MM.1S (cell line): Measurements from ENCODE around the gene ZSCAN20.

Experiments
- DNase-seq: peaks from one replicate; pipeline ENCODE4 v3.0.0-alpha.2; 2015
- H2AFZ ChIP-seq: fragments of 300-600 bp; sonication (generic); 2 replicates; pipeline ENCODE4 v1.6.0; 2016; ENCODE audit warnings: antibody characterized with exemption, low read length
- H3F3A ChIP-seq: fragments of 300-600 bp; sonication (generic); 2 replicates; pipeline ENCODE4 v1.6.1; 2016; ENCODE audit warnings: mild to moderate bottlenecking, antibody characterized with exemption, low read length, moderate library complexity, mixed read lengths; ENCODE audit not compliant: insufficient read depth
- H3K27ac ChIP-seq: fragments of 300-600 bp; sonication (generic); 2 replicates; pipeline ENCODE4 v1.5.1; 2016; ENCODE audit warnings: mild to moderate bottlenecking, low read length
- H3K27me3 ChIP-seq: fragments of 300-600 bp; sonication (generic); replicated peaks from 2 replicates; pipeline ENCODE4 v1.6.0; 2016; ENCODE audit warnings: low read length; ENCODE audit not compliant: insufficient read depth
- H3K36me3 ChIP-seq: fragments of 300-600 bp; sonication (generic); replicated peaks from 2 replicates; pipeline ENCODE4 v1.6.1; 2016; ENCODE audit warnings: mild to moderate bottlenecking, low read length, mixed read lengths; ENCODE audit not compliant: insufficient read depth
- H3K4me1 ChIP-seq: fragments of 300-600 bp; sonication (generic); 2 replicates; pipeline ENCODE4 v1.6.1; 2016; ENCODE audit warnings: low read length, mixed read lengths
- H3K4me2 ChIP-seq: fragments of 300-600 bp; sonication (generic); 2 replicates; pipeline ENCODE4 v1.6.0; 2016; ENCODE audit warnings: low read depth, low read length
- H3K4me3 ChIP-seq: fragments of 300-600 bp; sonication (generic); 2 replicates; pipeline ENCODE4 v1.5.1; 2016; ENCODE audit warnings: low read length, mixed read lengths
- H3K79me2 ChIP-seq: fragments of 300-600 bp; sonication (generic); 2 replicates; pipeline ENCODE4 v1.6.1; 2016; ENCODE audit warnings: mixed run types, low read length, mixed read lengths
- H3K9ac ChIP-seq: fragments of 300-600 bp; sonication (generic); 2 replicates; pipeline ENCODE4 v1.6.1; 2016; ENCODE audit warnings: low read length, mixed read lengths
- H3K9me2 ChIP-seq: fragments of 300-600 bp; sonication (generic); replicated peaks from 2 replicates; pipeline ENCODE4 v1.6.1; 2016; ENCODE audit warnings: mild to moderate bottlenecking, low read length, mixed read lengths; ENCODE audit not compliant: insufficient read depth
- H3K9me3 ChIP-seq: fragments of 300-600 bp; sonication (generic); replicated peaks from 2 replicates; pipeline ENCODE4 v1.6.1; 2016; ENCODE audit warnings: mild to moderate bottlenecking, low read length, mixed read lengths; ENCODE audit not compliant: insufficient read depth
- H4K20me1 ChIP-seq: fragments of 300-600 bp; sonication (generic); 2 replicates; pipeline ENCODE4 v1.6.1; 2016; ENCODE audit warnings: mild to moderate bottlenecking, low read length, moderate library complexity, mixed read lengths; ENCODE audit not compliant: insufficient read depth
- CTCF ChIP-seq: fragments of 300-600 bp; sonication (generic); IDR thresholded peaks from 2 replicates; pipeline ENCODE4 v1.5.1; 2016; ENCODE audit warnings: antibody characterized with exemption, low read length, mixed read lengths
- EZH2 ChIP-seq: fragments of 300-600 bp; sonication (generic); optimal IDR thresholded peaks from 2 replicates; pipeline ENCODE3; 2017; ENCODE audit warnings: low read depth, mild to moderate bottlenecking, antibody characterized with exemption, low read length, mixed read lengths
- EZH2phosphoT487 ChIP-seq: fragments of 300-600 bp; sonication (generic); IDR thresholded peaks from 2 replicates; pipeline ENCODE4 v1.6.1; 2018; ENCODE audit warnings: antibody characterized with exemption, low read length

Gene ZSCAN20

GRCh38 chr1:33468011-33468410, 4.4 kb upstream of the ZSCAN20 start:
- H3K36me3 ChIP-seq = no peaks in the 10 kb centered on the region
- no peak overlapping the region for H2AFZ ChIP-seq
- TF ChIP-seq CTCF = no peak
- no peaks in the 10 kb centered on the region for H3K27me3 ChIP-seq
- no peak overlapping the region for H3K9ac ChIP-seq
- no peaks in the 10 kb centered on the region for H3K9me3 ChIP-seq
- no peaks in the 10 kb centered on the region for H3K9me2 ChIP-seq
- H3K4me3 ChIP-seq = no peak overlapping the region
- no peak for DNase-seq
- no peak overlapping the region for H3K27ac ChIP-seq
- H3K4me1 ChIP-seq = peaks cover 13% of the 10 kb centered on the region
- no peaks in the 10 kb centered on the region for H4K20me1 ChIP-seq
- H3K4me2 ChIP-seq = no peak overlapping the region
- 0 out of 2 replicates have a peak, but pooled peaks cover 2% of the 10 kb centered on the region for H3K79me2 ChIP-seq
- no peaks in the 10 kb centered on the region for H3F3A ChIP-seq

DNA sequence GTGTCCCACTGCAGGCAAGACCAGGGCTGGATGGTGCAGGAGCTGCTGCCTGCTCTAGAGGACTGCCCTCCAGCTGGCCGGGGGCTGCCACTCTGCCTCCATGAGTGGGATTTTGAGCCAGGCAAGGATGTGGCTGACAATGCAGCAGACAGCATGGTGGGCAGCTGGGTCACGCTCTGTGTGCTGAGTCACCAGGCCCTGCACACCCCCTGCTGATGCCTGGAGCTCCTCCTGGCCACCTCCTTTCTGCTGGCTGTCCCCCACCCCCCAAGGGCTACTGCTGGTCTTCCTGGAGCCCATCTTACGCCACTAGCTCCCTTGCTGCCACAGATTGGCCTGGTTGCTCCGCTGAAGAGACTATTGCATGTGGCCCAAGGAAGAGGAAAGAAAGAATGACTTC, 3.9 kb upstream of the ZSCAN20 start:
- Histone ChIP-seq H3K36me3 (no peaks in the 10 kb centered on the region), H3K9ac (no peak overlapping the region), H3K4me1 (peaks cover 10% of the 10 kb centered on the region), H2AFZ (no peak overlapping the region), H3K27me3 (no peaks in the 10 kb centered on the region), H3K9me2 (no peaks in the 10 kb centered on the region), H3K27ac (no peak overlapping the region), H3F3A (no peaks in the 10 kb centered on the region), H4K20me1 (no peaks in the 10 kb centered on the region), H3K4me2 (no peak overlapping the region), H3K79me2 (0 out of 2 replicates have a peak, but pooled peaks cover 4% of the 10 kb centered on the region), H3K4me3 (no peak overlapping the region), H3K9me3 (no peaks in the 10 kb centered on the region)
- no peak for DNase-seq
- TF ChIP-seq CTCF (no peak), EZH2phosphoT487 (no peak), EZH2 (no peak)

DNA sequence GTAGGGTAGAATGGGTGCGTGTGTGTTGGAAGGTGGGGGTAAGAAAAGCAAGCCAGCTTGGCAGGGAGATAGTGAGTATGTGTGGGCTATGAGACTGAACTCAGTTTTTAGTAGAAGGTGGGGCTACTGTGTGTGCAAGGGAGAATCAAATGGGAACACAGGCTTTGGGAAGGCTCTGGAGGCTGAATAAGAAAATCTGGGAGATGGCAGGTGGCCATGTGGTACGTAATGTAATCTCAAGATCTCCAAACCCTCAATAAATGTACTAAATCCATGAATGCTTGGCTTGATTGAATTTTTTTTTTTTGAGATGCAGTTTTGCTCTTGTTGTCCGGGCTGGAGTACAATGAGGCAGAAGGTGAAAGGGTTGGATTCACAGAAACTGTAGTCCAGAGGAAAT, 3.5 kb upstream of the ZSCAN20 start:
- Histone ChIP-seq H3K79me2 (0 out of 2 replicates have a peak, but pooled peaks cover 4% of the 10 kb centered on the region), H3K36me3 (no peaks in the 10 kb centered on the region), H3K9me2 (no peaks in the 10 kb centered on the region), H3K9ac (no peak overlapping the region), H3K9me3 (no peaks in the 10 kb centered on the region), H2AFZ (no peak overlapping the region), H3K4me1 (peaks cover 10% of the 10 kb centered on the region), H3K4me3 (no peak overlapping the region), H3F3A (no peaks in the 10 kb centered on the region), H3K27me3 (no peaks in the 10 kb centered on the region), H3K4me2 (no peak overlapping the region), H3K27ac (no peak overlapping the region), H4K20me1 (no peaks in the 10 kb centered on the region)
- TF ChIP-seq CTCF = no peak
- TF ChIP-seq EZH2 = no peak
- no peak for TF ChIP-seq EZH2phosphoT487
- no peak for DNase-seq

DNA sequence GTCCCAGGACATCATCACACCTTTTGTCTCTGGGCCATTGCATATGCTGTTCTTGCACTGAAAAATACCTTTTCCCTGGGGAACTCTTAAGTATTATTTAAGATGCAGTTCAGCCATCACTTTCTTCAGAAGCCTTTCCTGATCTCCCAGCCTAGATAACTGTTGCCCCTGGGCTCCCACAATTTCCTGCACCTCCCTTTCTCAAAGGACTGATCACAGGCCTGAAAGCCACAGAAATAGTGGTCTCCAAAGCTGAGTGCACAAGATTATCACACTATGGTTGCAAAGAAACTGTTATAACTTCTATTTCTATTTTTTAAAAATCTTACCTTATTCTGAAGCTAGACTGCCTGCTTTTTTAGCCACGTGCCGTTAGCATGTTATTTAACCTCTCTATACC, 2.8 kb upstream of the ZSCAN20 start:
- Histone ChIP-seq H3K27ac (no peak overlapping the region), H3K9ac (no peak overlapping the region), H3K4me3 (no peak overlapping the region), H3F3A (no peaks in the 10 kb centered on the region), H2AFZ (no peak overlapping the region), H4K20me1 (no peaks in the 10 kb centered on the region), H3K9me2 (no peaks in the 10 kb centered on the region), H3K9me3 (no peaks in the 10 kb centered on the region), H3K4me2 (no peak overlapping the region), H3K36me3 (no peaks in the 10 kb centered on the region), H3K79me2 (0 out of 2 replicates have a peak, but pooled peaks cover 4% of the 10 kb centered on the region), H3K4me1 (peaks cover 10% of the 10 kb centered on the region), H3K27me3 (no peaks in the 10 kb centered on the region)
- TF ChIP-seq EZH2phosphoT487 = no peak
- no peak for TF ChIP-seq CTCF
- no peak for TF ChIP-seq EZH2
- DNase-seq = no peak
